CD14-positive monocyte (primary cell): ENCODE data around the gene PNMA8A. TPM values are rescaled to one million over a fixed set of nuclear protein-coding genes. Genes with fewer than 3 reads are reported as not detected.
"Not testable (repeated sequence)": the region's sequence is repeated elsewhere in the genome, so short reads cannot be mapped to it uniquely, and the experiment has no call there.

ENCODE experiments used
- DNase-seq, 3 donors: peaks; one replicate each; pipeline ENCODE4 v3.0.0-alpha.2; 2011 to 2022
- H2AFZ ChIP-seq: 2 replicates; pipeline ENCODE4 v1.6.0; 2012; ENCODE audit warnings: mild to moderate bottlenecking, low read depth, low read length, inconsistent platforms; ENCODE audit not compliant: insufficient read depth, poor library complexity, severe bottlenecking
- H3K27ac ChIP-seq, 2 donors: 1 replicate in 1 of 2; 2 replicates in 1 of 2; pipeline ENCODE4 v1.5.1; 2012 to 2013; ENCODE audit warnings: low read length in 2 of 2, control low read depth in 1 of 2, inconsistent platforms in 1 of 2, low read depth in 1 of 2, mild to moderate bottlenecking in 1 of 2
- H3K27me3 ChIP-seq, 2 donors: one replicate each; pipeline versions ENCODE4 v1.6.0 to v1.6.1; 2011 to 2013; ENCODE audit warnings: low read length in 2 of 2; ENCODE audit not compliant: control insufficient read depth in 2 of 2, insufficient read depth in 2 of 2
- H3K36me3 ChIP-seq, 2 donors: replicated peaks in 1 of 2; 1 replicate in 1 of 2; 2 replicates in 1 of 2; pipeline versions ENCODE4 v1.5.1 to v1.6.1; 2012 to 2013; ENCODE audit warnings: low read length in 2 of 2, control low read depth in 1 of 2, inconsistent platforms in 1 of 2, mild to moderate bottlenecking in 1 of 2; ENCODE audit not compliant: insufficient read depth in 2 of 2, control insufficient read depth in 1 of 2
- H3K4me1 ChIP-seq, 2 donors: 1 replicate in 1 of 2; 2 replicates in 1 of 2; pipeline versions ENCODE4 v1.5.1 to v1.6.1; 2012 to 2013; ENCODE audit warnings: low read length in 2 of 2, control low read depth in 1 of 2, inconsistent platforms in 1 of 2, mild to moderate bottlenecking in 1 of 2, moderate library complexity in 1 of 2; ENCODE audit not compliant: insufficient read depth in 2 of 2, control insufficient read depth in 1 of 2
- H3K4me2 ChIP-seq: replicated peaks from 2 replicates; pipeline ENCODE3; 2012; ENCODE audit warnings: low read length, moderate library complexity, mild to moderate bottlenecking; ENCODE audit not compliant: poor library complexity, severe bottlenecking; ENCODE audit errors: extremely low read depth
- H3K4me3 ChIP-seq, 3 experiments: fragments of 200-600 bp in 1 of 3; sonication (generic) in 1 of 3; replicated peaks in 1 of 3; 1 replicate in 2 of 3; 2 replicates in 1 of 3; pipeline ENCODE4 v1.5.1; 2011 to 2013; ENCODE audit warnings: low read length in 3 of 3, mild to moderate bottlenecking in 3 of 3, control low read depth in 2 of 3, low read depth in 2 of 3, inconsistent platforms in 1 of 3, moderate library complexity in 1 of 3
- H3K79me2 ChIP-seq: 2 replicates; pipeline ENCODE4 v1.6.0; 2012; ENCODE audit warnings: mild to moderate bottlenecking, control low read depth, inconsistent platforms, low read length, moderate library complexity; ENCODE audit not compliant: insufficient read depth
- H3K9ac ChIP-seq: 2 replicates; pipeline ENCODE4 v1.6.0; 2017; ENCODE audit warnings: low read length, mild to moderate bottlenecking; ENCODE audit not compliant: insufficient read depth, poor library complexity, severe bottlenecking
- H3K9me3 ChIP-seq, 2 donors: replicated peaks in 1 of 2; 1 replicate in 1 of 2; 2 replicates in 1 of 2; pipeline versions ENCODE4 v1.5.1 to v1.6.1; 2012 to 2013; ENCODE audit warnings: low read length in 2 of 2, control low read depth in 1 of 2; ENCODE audit not compliant: control insufficient read depth in 1 of 2, insufficient read depth in 1 of 2
- H4K20me1 ChIP-seq: 2 replicates; pipeline ENCODE4 v1.6.0; 2012; ENCODE audit warnings: mild to moderate bottlenecking, low read length, control low read depth, moderate library complexity; ENCODE audit not compliant: insufficient read depth
- H3K27ac Mint-ChIP-seq, 7 donors: one replicate each; pipeline ENCODE4 v1.8.0; 2020; ENCODE audit warnings: mild to moderate bottlenecking in 7 of 7, mixed read lengths in 7 of 7, moderate library complexity in 6 of 7, inconsistent platforms in 2 of 7
- H3K27me3 Mint-ChIP-seq, 3 donors: one replicate each; pipeline ENCODE4 v1.8.0; 2021 to 2022; ENCODE audit warnings: low read depth in 3 of 3, mild to moderate bottlenecking in 3 of 3, mixed read lengths in 3 of 3, moderate library complexity in 3 of 3, inconsistent platforms in 1 of 3
- H3K36me3 Mint-ChIP-seq, 2 donors: one replicate each; pipeline ENCODE4 v1.8.0; 2020; ENCODE audit warnings: mixed read lengths in 2 of 2, inconsistent platforms in 1 of 2, mild to moderate bottlenecking in 1 of 2
- H3K4me1 Mint-ChIP-seq: one replicate; pipeline ENCODE4 v1.8.0; 2020; ENCODE audit warnings: mild to moderate bottlenecking, mixed read lengths
- H3K4me3 Mint-ChIP-seq, 2 donors: one replicate each; pipeline ENCODE4 v1.8.0; 2020; ENCODE audit warnings: mild to moderate bottlenecking in 2 of 2, mixed read lengths in 2 of 2, moderate library complexity in 1 of 2
- H3K9me3 Mint-ChIP-seq, 7 donors: one replicate each; pipeline ENCODE4 v1.8.0; 2020 to 2022; ENCODE audit warnings: mixed read lengths in 7 of 7, mild to moderate bottlenecking in 6 of 7, moderate library complexity in 6 of 7, inconsistent platforms in 2 of 7
- WGBS: methylation state at CpG from one replicate; pipeline ENCODE4 v1.1.5; 2013; ENCODE audit warnings: missing lambda C conversion rate; ENCODE audit not compliant: insufficient coverage; 5-methylcytosine and 5-hydroxymethylcytosine counted together
- intact Hi-C, 2 donors: fragments of 100-400 bp; cut with micrococcal nuclease; formaldehyde crosslinking; loops; one replicate each; pipeline versions ENCODE4 v1.15.0 to v1.15.1; 2023
- polyA plus RNA-seq, 3 donors: library from polyadenylated mRNA; depleted of rRNA in 1 of 3; unstranded in 2 of 3; stranded (reverse) in 1 of 3; fragments of 300-500 nt in 2 of 3; fragments of >200 nt in 1 of 3; fragmentation: Illumina TruSeq in 2 of 3; gene quantifications; 1 replicate in 2 of 3; 2 replicates in 1 of 3; pipeline ENCODE4 v1.2.3, GENCODE V29; 2012 to 2021
- TF ChIP-seq, protein P1 (sequence below): fragments of 200-600 bp; IDR thresholded peaks from one replicate; pipeline ENCODE4 v1.8.0; 2022; ENCODE audit warnings: antibody characterized with exemption, mild to moderate bottlenecking

The PNMA8A gene
- polyA plus RNA-seq, 3 donors, result not detected

DNA sequence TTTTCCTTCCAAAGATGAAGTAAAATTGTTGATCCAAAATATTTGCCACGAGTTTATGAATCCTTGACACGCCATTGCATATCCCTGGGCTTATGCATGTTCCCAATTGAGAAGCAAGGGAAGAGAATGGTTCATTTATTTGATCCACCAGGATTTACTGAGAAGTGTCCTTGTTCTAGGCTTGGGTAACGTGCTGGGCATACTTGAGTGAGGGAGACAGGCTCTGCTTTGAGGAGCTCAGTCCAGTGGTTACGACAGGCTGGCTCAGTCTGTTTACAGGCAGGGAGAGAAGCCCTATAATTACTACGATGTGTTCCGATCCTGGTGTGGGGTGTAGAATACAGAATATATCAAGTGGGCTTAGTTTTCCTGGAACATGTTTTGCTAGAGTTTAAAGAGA lies 36.4 kb downstream of the PNMA8A start:
- H2AFZ ChIP-seq, result no peak overlapping the region
- no peaks in the 10 kb centered on the region for H3K36me3 ChIP-seq
- DNase-seq, result no peak
- 83% methylated on average over 5 of the region's 6 CpGs for WGBS
- peaks cover 0 to 5% (median 0%) of the 10 kb centered on the region in 7 donors for H3K9me3 Mint-ChIP-seq
- peaks cover 0 to 6% of the 10 kb centered on the region in 2 donors for H3K27me3 ChIP-seq
- no peak overlapping the region for H3K4me3 ChIP-seq
- no peaks in the 10 kb centered on the region for H3K9me3 ChIP-seq
- H3K36me3 Mint-ChIP-seq, result no peaks in the 10 kb centered on the region
- no peaks in the 10 kb centered on the region for H3K4me1 Mint-ChIP-seq
- H3K9ac ChIP-seq, result no peak overlapping the region
- H3K4me2 ChIP-seq, result no peak overlapping the region
- peaks cover 0 to 31% (median 18%) of the 10 kb centered on the region in 3 donors for H3K27me3 Mint-ChIP-seq
- no peaks in the 10 kb centered on the region for H3K79me2 ChIP-seq
- H3K4me3 Mint-ChIP-seq, result no peak overlapping the region
- TF ChIP-seq, protein P1, sequence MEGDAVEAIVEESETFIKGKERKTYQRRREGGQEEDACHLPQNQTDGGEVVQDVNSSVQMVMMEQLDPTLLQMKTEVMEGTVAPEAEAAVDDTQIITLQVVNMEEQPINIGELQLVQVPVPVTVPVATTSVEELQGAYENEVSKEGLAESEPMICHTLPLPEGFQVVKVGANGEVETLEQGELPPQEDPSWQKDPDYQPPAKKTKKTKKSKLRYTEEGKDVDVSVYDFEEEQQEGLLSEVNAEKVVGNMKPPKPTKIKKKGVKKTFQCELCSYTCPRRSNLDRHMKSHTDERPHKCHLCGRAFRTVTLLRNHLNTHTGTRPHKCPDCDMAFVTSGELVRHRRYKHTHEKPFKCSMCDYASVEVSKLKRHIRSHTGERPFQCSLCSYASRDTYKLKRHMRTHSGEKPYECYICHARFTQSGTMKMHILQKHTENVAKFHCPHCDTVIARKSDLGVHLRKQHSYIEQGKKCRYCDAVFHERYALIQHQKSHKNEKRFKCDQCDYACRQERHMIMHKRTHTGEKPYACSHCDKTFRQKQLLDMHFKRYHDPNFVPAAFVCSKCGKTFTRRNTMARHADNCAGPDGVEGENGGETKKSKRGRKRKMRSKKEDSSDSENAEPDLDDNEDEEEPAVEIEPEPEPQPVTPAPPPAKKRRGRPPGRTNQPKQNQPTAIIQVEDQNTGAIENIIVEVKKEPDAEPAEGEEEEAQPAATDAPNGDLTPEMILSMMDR, result no peak
- H3K4me1 ChIP-seq, result no peaks in the 10 kb centered on the region
- H3K27ac ChIP-seq, result no peak overlapping the region
- no peak overlapping the region for H3K27ac Mint-ChIP-seq
- intact Hi-C loops, result no loop called here
- H4K20me1 ChIP-seq, result no peaks in the 10 kb centered on the region

GRCh38 chr19:46433470-46433869 lies 37.9 kb downstream of the PNMA8A start:
- H3K27ac ChIP-seq, H3K27ac Mint-ChIP-seq, H3K79me2 ChIP-seq, H3K36me3 ChIP-seq, H3K4me2 ChIP-seq, H3K4me1 ChIP-seq, H3K9me3 Mint-ChIP-seq, H4K20me1 ChIP-seq, DNase-seq, H2AFZ ChIP-seq, H3K9ac ChIP-seq, H3K4me1 Mint-ChIP-seq, intact Hi-C loops, H3K9me3 ChIP-seq, H3K36me3 Mint-ChIP-seq, H3K4me3 Mint-ChIP-seq, H3K4me3 ChIP-seq: not testable (repeated sequence)
- 74% methylated on average over 6 of the region's 7 CpGs for WGBS
- H3K27me3 Mint-ChIP-seq, result peaks cover 11 to 47% (median 31%) of the 10 kb centered on the region in 3 donors
- H3K27me3 ChIP-seq, result peaks cover 0 to 18% of the 10 kb centered on the region in 2 donors
